Dedifferentiated amniotic fluid mesenchymal stem cell (primary cell): Measurements from ENCODE around the gene DSCAM.
"Not testable (repeated sequence)": the region's sequence is repeated elsewhere in the genome, so short reads cannot be mapped to it uniquely, and the experiment has no call there.

ENCODE experiments used
- DNase-seq: peaks from one replicate; pipeline ENCODE4 v3.0.0-alpha.2; 2016; ENCODE audit errors: extremely low spot score

DSCAM gene

GRCh38 chr21:40051801-40052200, 795.2 kb downstream of the DSCAM start:
- no peak for DNase-seq

GRCh38 chr21:40049931-40050290, 797.0 kb downstream of the DSCAM start:
- DNase-seq = no peak

DNA sequence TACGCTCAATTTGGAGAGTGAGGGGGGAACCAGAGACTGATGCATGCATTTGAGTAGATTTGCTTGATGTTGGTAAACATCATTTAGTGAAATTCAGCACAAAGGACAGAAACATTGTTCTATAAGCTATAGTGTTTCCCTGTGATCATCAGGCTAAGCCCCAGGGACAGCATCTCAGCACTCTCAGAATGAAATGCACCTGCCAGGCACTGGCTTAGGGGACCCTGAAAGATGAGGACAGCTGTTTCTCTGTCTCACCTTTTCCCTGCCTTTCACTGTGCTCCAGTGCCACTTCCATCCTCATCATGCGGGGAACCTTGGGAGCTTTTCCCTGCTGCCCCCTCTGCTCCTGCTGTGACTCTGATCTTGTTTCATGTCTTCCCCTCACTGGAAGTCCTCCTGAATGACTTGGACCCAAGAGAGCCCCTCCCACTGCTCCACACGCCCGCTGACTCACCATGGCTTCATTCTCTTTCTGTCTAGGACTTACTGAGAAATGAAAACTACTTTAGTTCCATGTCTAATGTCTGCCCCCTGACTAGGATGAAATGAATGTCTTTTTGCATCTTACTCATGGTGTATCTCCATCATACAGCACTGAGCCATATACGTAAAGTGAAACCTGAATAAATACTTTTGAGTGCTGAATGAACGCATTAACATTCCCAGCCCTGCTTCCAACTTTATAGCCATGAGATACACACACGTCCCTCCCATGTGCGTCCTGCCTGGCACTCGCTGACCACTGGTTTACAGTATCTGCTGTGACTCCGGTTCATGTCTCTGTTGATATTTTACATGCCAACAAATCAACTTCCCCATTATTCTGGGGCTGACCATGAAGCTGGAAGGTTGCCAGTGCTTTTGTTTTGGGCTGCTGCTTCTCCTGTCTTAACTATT, 797.7 kb downstream of the DSCAM start:
- DNase-seq = peak; percentile 57

DNA sequence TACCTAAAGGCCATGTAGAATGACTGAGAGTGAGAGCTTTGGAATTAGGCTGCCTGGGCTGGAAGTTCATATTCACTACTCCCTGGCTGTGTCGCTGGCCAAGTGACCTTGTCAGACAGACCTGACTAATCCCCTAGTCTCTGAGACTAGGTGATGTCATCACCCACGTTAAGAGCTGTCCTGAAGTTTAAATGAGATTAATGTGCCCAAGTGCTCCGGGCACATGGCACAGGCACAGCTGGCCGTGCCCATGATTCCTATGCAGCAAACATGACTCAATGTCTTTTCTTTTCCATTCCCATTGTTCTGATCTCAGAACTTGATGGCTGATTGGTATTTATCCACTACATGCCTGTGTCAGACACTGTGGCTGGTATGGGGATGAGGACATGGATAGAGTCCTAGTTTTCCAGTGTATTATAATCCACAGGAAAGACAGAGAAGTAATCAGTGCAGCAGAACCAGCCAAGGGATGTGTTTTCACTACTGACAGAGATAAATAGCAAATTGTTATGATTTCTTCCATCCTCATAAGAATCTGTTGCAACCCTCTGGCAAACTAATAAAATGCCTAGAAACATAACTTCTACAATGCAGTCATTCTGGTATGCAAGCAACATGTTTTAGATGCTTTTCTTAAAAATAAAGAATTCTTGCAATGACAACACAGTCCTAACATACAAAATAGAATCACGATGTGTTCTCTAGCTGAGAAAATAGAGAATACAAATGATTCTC, 798.8 kb downstream of the DSCAM start:
- peak; percentile 44 for DNase-seq

- no peak for DNase-seq
Observed at GRCh38 chr21:40047211-40047610, 799.7 kb downstream of the DSCAM start.

DNA sequence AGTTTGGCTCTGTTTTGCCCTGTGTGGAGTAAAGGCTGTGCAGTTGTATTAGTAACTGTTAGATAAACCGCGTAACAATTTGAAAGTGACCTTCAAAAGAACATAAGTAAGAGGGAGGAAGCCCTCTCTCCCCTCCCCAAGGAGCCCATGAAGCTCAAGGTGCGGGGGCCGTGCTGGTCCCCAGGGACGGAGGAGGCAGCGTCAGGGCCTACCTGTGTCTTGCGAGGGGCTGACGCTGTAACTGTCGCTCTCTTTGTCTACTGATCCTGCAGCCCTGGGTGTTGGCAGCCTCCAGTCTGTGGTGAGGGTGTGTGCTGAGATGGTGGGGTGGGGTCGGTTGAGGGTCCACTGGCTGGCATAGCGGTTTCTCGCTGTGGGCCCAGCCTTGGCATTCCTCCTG, 803.1 kb downstream of the DSCAM start:
- DNase-seq = no peak

GRCh38 chr21:40043423-40043822, 803.5 kb downstream of the DSCAM start:
- DNase-seq = no peak

GRCh38 chr21:40041446-40041845, 805.5 kb downstream of the DSCAM start:
- DNase-seq = no peak

- DNase-seq = not testable (repeated sequence)
Observed at GRCh38 chr21:40033156-40033782, 813.7 kb downstream of the DSCAM start.

DNA sequence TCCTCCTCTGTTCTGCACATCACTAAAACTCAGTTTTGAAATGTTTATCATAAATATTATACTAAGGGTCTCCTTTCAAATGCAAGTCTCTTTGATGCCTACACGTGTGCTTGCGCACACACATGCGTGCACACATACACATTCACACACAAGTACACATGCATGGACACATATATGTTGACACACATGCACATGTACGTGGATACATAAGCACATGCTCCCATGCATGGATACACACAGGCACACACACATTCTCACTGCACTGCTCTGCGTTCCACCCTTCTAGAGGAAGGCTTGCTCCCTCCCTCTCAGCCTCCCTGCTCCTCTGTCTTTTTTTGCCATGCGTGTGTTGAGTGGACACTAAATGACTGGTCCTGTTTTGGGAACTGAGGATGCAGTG, 817.1 kb downstream of the DSCAM start:
- DNase-seq = no peak

DNA sequence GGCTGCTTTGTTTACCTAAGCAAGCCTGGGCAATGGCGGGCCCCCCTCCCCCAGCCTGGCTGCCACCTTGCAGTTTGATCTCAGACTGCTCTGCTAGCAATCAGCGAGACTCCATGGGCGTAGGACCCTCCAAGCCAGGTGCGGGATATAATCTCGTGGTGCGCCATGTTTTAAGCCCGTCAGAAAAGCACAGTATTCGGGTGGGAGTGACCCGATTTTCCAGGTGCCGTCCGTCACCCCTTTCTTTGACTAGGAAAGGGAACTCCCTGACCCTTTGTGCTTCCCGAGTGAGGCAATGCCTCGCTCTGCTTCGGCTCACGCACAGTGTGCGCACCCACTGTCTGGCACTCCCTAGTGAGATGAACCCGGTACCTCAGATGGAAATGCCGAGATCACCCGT, 818.6 kb downstream of the DSCAM start:
- DNase-seq = not testable (repeated sequence)

- DNase-seq = no peak
Observed at GRCh38 chr21:40021558-40022351, 825.2 kb downstream of the DSCAM start.

GRCh38 chr21:40020651-40021050, 826.3 kb downstream of the DSCAM start:
- no peak for DNase-seq

DNA sequence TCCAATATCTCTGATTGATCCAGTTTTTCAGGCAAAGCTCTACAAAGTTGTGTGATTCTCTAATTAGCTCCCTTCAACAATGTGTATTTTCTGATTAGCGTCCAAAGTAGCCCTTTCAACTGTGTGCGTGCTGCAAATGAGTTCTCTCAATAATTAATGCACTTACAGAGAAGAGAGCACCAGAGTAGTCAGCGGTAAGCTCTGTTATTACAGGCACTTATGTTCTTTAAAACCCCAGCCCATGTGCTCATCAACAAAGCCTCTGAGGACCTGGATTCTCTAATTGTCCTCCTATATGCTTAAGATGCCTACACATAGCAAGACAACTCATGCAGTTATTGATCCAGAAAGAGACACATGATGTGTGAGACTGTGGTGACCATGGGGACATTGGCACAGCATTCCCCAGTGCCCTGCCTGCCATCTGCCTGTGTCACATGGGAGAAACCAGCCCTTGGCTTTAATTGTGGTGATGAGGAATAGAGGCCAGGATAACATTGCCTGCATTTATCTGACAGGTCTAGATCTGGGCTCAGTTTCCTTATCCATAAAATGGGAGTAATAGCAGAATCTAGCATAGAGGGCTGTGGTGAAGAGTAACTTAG, 828.0 kb downstream of the DSCAM start:
- DNase-seq = no peak

- DNase-seq = no peak
Observed at GRCh38 chr21:40016667-40017066, 830.3 kb downstream of the DSCAM start.

DNA sequence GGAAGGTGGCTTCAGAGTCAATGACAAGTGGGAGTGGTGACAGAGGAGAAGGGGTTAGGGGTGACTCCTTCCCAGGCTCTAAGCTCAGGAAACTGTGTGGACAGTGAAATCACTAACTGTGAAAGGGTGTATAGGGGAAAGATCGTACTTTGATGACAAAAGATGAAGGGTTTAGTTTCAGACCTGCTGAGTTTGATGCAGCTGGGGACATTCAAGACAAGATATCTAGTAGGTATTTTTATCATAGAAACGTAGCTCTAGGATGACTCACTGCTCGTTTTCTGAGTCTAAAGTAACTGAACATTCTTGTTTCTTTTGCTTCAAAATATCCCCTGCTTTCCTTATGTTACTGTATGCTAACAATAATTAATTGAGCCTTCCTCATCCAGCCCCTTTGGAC, 830.7 kb downstream of the DSCAM start:
- DNase-seq = no peak

DNA sequence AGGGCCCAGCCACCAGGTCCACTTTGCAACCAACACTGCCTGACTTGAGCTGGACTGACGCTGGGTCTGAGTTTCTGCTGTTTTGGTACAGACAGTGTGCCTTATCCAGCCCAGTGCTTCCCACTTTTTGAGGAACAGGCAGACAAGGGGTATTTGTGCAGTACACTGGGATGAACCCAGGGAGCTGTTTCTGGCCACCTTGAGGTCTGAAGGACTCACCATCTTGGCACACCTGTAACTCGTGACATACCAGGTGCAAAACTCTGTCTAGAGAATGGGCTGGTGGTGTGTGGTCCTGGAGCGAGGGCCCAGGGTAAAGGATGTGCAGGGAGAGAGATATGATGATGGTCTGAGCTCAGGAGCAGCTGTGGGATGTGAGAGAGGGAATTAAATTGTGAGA, 831.1 kb downstream of the DSCAM start:
- DNase-seq = no peak

- no peak for DNase-seq
Observed at GRCh38 chr21:40014394-40014793, 832.6 kb downstream of the DSCAM start.

DNA sequence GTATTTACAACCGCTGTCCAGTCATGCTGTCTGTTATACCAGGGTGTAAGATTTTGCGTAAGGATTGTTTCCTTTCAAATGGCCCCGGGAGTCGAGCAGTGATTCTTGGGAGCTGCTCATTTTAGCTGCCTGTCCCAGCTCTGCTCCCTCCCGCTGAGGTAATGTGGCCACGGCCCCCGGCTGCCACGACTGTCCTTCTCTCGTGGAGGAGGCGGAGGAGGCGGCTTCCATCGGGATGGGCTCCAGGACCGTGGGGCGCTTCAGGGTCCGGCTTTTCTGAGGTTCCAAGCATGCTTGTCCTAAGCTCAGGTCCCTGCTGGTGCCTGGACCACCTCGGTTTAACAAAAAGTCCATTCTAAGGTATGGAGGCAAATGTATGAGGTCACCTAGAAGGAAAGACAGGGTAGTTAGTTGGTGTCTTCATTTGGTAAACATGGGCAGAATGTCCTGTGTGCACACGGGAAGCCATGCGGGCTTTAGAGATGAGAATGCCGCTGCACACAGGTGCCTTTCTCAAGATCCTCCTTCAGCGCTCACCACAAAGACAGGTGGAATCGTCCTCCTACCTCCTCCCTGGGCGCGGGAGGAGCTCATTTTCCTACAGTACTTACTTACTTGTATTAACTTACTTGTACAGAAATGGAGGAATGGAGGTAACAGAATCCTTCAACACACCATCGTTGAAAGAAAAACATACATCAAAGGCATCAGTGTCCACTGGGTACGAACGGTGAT, 833.8 kb downstream of the DSCAM start:
- DNase-seq = no peak

GRCh38 chr21:40011371-40011770, 835.6 kb downstream of the DSCAM start:
- DNase-seq = no peak

- no peak for DNase-seq
Observed at GRCh38 chr21:40002978-40003377, 844.0 kb downstream of the DSCAM start.
